HepG2 (cell line): ENCODE data around the gene GLIPR1L2. TPM values are rescaled to one million over a fixed set of nuclear protein-coding genes. Genes with fewer than 3 reads are reported as not detected.

Experiments used
- ATAC-seq: fragments of 200-7000 bp; cut with Tn5 transposase; 3 replicates; pipeline ENCODE4 v1.9.1; 2020; ENCODE audit warnings: mild to moderate bottlenecking, moderate library complexity
- BruUV-seq: library from RNA; stranded (reverse); fragments of 400-500 nt; replicated peaks from 2 replicates; lab custom pipeline; 2021; lab: Mats Ljungman, UMichigan
- CTCF ChIA-PET: fragments of 300-600 bp; formaldehyde crosslinking; extraction: SDS; loops from one replicate; lab custom pipeline; 2021; ENCODE audit warnings: low total read pairs, inconsistent platforms, low intra/inter-chr PET ratio; lab: Yijun Ruan, JAX
- POLR2A ChIA-PET: fragments of 350-600 bp; sonication (Branson Sonifier 250); formaldehyde crosslinking; loops from one replicate; lab custom pipeline; 2020; ENCODE audit warnings: antibody characterized with exemption, inconsistent platforms; lab: Yijun Ruan, JAX
- DNase-seq: peaks from one replicate; pipeline ENCODE4 v3.0.0-alpha.2; 2015; ENCODE audit warnings: low spot score
- FAIRE-seq: peaks from 3 replicates; lab custom pipeline; 2011; peaks lifted over from hg19 to GRCh38; lab: Jason Lieb, UNC
- H2AFZ ChIP-seq: one replicate; pipeline ENCODE4 v1.6.1; 2011; ENCODE audit warnings: low read length, inconsistent platforms
- H3K27ac ChIP-seq: fragments of 300-600 bp; 3 replicates; pipeline ENCODE4 v1.8.0; 2011; ENCODE audit warnings: mixed run types, mild to moderate bottlenecking, mixed read lengths, low read length, inconsistent platforms; ENCODE audit not compliant: insufficient read depth; ENCODE audit errors: extremely low read length
- H3K27me3 ChIP-seq, 2 experiments: fragments of 200-600 bp in 1 of 2; 2 replicates in 1 of 2; 3 replicates in 1 of 2; pipeline versions ENCODE4 v1.6.0 to v1.8.0; 2011; ENCODE audit warnings: low read length in 2 of 2, mild to moderate bottlenecking in 2 of 2, moderate library complexity in 2 of 2, inconsistent platforms in 1 of 2; ENCODE audit not compliant: insufficient read depth in 2 of 2, control insufficient read depth in 1 of 2
- H3K36me3 ChIP-seq, 2 experiments: fragments of 200-600 bp in 1 of 2; replicated peaks in 1 of 2; 2 replicates in 1 of 2; 3 replicates in 1 of 2; pipeline versions ENCODE4 v1.5.1 to v1.8.0; 2011; ENCODE audit warnings: low read length in 2 of 2, inconsistent platforms in 1 of 2; ENCODE audit not compliant: insufficient read depth in 2 of 2, control insufficient read depth in 1 of 2
- H3K4me1 ChIP-seq: 2 replicates; pipeline ENCODE4 v1.5.1; 2012; ENCODE audit warnings: low read length, inconsistent platforms; ENCODE audit not compliant: insufficient read depth
- H3K4me2 ChIP-seq: 2 replicates; pipeline ENCODE4 v1.6.0; 2011; ENCODE audit warnings: low read depth, low read length, inconsistent platforms
- H3K4me3 ChIP-seq, 3 experiments: fragments of 200-600 bp in 1 of 3; sonication (generic), shearing (Covaris generic) in 1 of 3; replicated peaks in 1 of 3; 2 replicates each; pipeline ENCODE4 v1.5.1; 2011 to 2016; ENCODE audit warnings: low read length in 3 of 3, inconsistent platforms in 2 of 3, low read depth in 2 of 3, mild to moderate bottlenecking in 2 of 3, control low read depth in 1 of 3, mixed read lengths in 1 of 3; ENCODE audit not compliant: insufficient read depth in 1 of 3
- H3K79me2 ChIP-seq: one replicate; pipeline ENCODE4 v1.6.1; 2011; ENCODE audit warnings: low read length, inconsistent platforms; ENCODE audit not compliant: insufficient read depth
- H3K9ac ChIP-seq: 2 replicates; pipeline ENCODE4 v1.6.0; 2011; ENCODE audit warnings: mild to moderate bottlenecking, low read depth, low read length, inconsistent platforms; ENCODE audit not compliant: insufficient read depth
- H3K9me3 ChIP-seq: 2 replicates; pipeline ENCODE4 v1.5.1; 2012; ENCODE audit warnings: mild to moderate bottlenecking, low read length
- H4K20me1 ChIP-seq: 2 replicates; pipeline ENCODE4 v1.6.0; 2011; ENCODE audit warnings: inconsistent platforms, mild to moderate bottlenecking, low read length, moderate library complexity; ENCODE audit not compliant: insufficient read depth
- BCL6 ChIP-seq: IDR thresholded peaks from 2 replicates; pipeline ENCODE4 v1.6.1; 2016; ENCODE audit warnings: missing genetic modification reagents, missing compliant biosample characterization
- BORCS8-MEF2B ChIP-seq: sonication (generic); formaldehyde crosslinking; IDR thresholded peaks from 2 replicates; pipeline ENCODE4 v1.8.0; 2022; ENCODE audit warnings: mild to moderate bottlenecking, missing genetic modification reagents
- IRX3 ChIP-seq: sonication (generic); formaldehyde crosslinking; IDR thresholded peaks from 2 replicates; pipeline ENCODE4 v1.8.1; 2023; ENCODE audit warnings: mild to moderate bottlenecking, low read depth, missing genetic modification reagents, borderline replicate concordance
- NCOA5 ChIP-seq: sonication (generic); formaldehyde crosslinking; IDR thresholded peaks from 2 replicates; pipeline ENCODE4 v1.4.0; 2020; ENCODE audit warnings: missing genetic modification reagents
- NFYC ChIP-seq: IDR thresholded peaks from 2 replicates; pipeline ENCODE4 v1.6.1; 2016; ENCODE audit warnings: missing genetic modification reagents, missing compliant biosample characterization
- RARA ChIP-seq: IDR thresholded peaks from 2 replicates; pipeline ENCODE4 v1.6.1; 2016; ENCODE audit warnings: missing genetic modification reagents, missing compliant biosample characterization
- ZNF24 ChIP-seq: fragments of 450-650 bp; IDR thresholded peaks from 2 replicates; pipeline ENCODE4 v1.6.1; 2017; ENCODE audit warnings: antibody characterized with exemption, mild to moderate bottlenecking
- ZNF550 ChIP-seq: sonication (generic); formaldehyde crosslinking; IDR thresholded peaks from 2 replicates; pipeline ENCODE4 v1.4.0; 2020; ENCODE audit warnings: mild to moderate bottlenecking, missing genetic modification reagents, borderline replicate concordance
- ZNF557 ChIP-seq: sonication (generic); formaldehyde crosslinking; IDR thresholded peaks from 2 replicates; pipeline ENCODE4 v1.4.0; 2020; ENCODE audit warnings: missing genetic modification reagents
- in situ Hi-C: cut with HindIII; loops from 2 replicates; pipeline ENCODE4 v1.10.0; 2017; ENCODE audit warnings: low pct_unique_long_range_greater_than_20kb; ENCODE audit not compliant: extremely low pct_ligation_motif_present
- intact Hi-C: fragments of 100-400 bp; cut with micrococcal nuclease; formaldehyde crosslinking; loops from one replicate; pipeline ENCODE4 v1.10.0; 2022; ENCODE audit not compliant: unreplicated experiment
- polyA plus RNA-seq, 8 experiments: library from polyadenylated mRNA; depleted of rRNA in 3 of 8; stranded (reverse) in 7 of 8; unstranded in 1 of 8; fragments of >200 nt; fragmentation: Illumina TruSeq in 4 of 8; extraction: Trizol in 4 of 8; gene quantifications; 2 replicates each; pipeline versions ENCODE4 v1.2.1 to v1.2.3, GENCODE V29; 2011 to 2016; ENCODE audit warnings: low read depth in 4 of 8, missing spikeins in 1 of 8, mixed read lengths in 1 of 8; ENCODE audit not compliant: insufficient read depth in 1 of 8
- total RNA-seq, 5 experiments: library from RNA; depleted of rRNA; stranded (reverse); fragments of >200 nt; fragmentation: Illumina TruSeq; extraction: Trizol; gene quantifications; 2 replicates each; pipeline ENCODE4 v1.2.3, GENCODE V29; 2016; ENCODE audit warnings: low read depth in 1 of 5
- TF ChIP-seq, protein P1 (sequence below): sonication (generic); formaldehyde crosslinking; IDR thresholded peaks from 2 replicates; pipeline ENCODE4 v1.4.0; 2020; ENCODE audit warnings: missing genetic modification reagents, borderline replicate concordance
- TF ChIP-seq, protein P2 (sequence below): sonication (generic); formaldehyde crosslinking; IDR thresholded peaks from 2 replicates; pipeline ENCODE4 v1.8.1; 2023; ENCODE audit warnings: mild to moderate bottlenecking, inconsistent platforms, moderate library complexity, missing genetic modification reagents, borderline replicate concordance
- TF ChIP-seq, protein P3 (sequence below): sonication (generic); formaldehyde crosslinking; IDR thresholded peaks from 2 replicates; pipeline ENCODE4 v1.8.0; 2022; ENCODE audit warnings: mild to moderate bottlenecking, missing genetic modification reagents; ENCODE audit not compliant: insufficient replicate concordance
- TF ChIP-seq, protein P4 (sequence below): sonication (generic); formaldehyde crosslinking; IDR thresholded peaks from 2 replicates; pipeline ENCODE4 v1.4.0; 2020; ENCODE audit warnings: mild to moderate bottlenecking, missing genetic modification reagents
- TF ChIP-seq, protein P5 (sequence below): sonication (generic); formaldehyde crosslinking; IDR thresholded peaks from 2 replicates; pipeline ENCODE4 v1.4.0; 2020; ENCODE audit warnings: missing genetic modification reagents
- TF ChIP-seq, protein P6 (sequence below): sonication (generic); formaldehyde crosslinking; IDR thresholded peaks from 2 replicates; pipeline ENCODE4 v1.8.0; 2022; ENCODE audit warnings: missing genetic modification reagents, mild to moderate bottlenecking, moderate library complexity, borderline replicate concordance

Gene GLIPR1L2
- total and polyA plus RNA-seq, 2 of the 13 experiments (the other 11 are each of a cell fraction or from before 2014, with no cell fraction given), result not detected

DNA sequence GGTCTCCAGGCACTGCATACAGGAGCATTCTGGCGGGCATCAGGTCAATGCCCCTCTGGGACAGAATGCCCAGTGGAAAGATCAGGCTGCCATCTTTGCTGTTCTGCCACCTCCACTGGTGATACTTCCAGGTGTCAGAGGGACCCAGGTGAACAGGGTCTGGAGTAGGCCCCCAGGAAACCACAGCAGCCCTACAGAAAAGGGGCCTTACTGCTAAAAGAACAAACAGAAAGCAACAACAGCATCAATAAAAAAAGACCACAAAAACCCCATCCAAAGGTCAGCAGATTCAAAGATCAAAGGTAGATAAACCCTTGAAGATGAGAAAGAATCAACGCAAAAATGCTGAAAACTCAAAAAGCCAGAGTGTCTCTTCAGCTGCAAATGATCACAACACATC, 40.5 kb upstream of the GLIPR1L2 start (continued):
- TF ChIP-seq, protein P1, sequence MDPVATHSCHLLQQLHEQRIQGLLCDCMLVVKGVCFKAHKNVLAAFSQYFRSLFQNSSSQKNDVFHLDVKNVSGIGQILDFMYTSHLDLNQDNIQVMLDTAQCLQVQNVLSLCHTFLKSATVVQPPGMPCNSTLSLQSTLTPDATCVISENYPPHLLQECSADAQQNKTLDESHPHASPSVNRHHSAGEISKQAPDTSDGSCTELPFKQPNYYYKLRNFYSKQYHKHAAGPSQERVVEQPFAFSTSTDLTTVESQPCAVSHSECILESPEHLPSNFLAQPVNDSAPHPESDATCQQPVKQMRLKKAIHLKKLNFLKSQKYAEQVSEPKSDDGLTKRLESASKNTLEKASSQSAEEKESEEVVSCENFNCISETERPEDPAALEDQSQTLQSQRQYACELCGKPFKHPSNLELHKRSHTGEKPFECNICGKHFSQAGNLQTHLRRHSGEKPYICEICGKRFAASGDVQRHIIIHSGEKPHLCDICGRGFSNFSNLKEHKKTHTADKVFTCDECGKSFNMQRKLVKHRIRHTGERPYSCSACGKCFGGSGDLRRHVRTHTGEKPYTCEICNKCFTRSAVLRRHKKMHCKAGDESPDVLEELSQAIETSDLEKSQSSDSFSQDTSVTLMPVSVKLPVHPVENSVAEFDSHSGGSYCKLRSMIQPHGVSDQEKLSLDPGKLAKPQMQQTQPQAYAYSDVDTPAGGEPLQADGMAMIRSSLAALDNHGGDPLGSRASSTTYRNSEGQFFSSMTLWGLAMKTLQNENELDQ, result no peak

DNA sequence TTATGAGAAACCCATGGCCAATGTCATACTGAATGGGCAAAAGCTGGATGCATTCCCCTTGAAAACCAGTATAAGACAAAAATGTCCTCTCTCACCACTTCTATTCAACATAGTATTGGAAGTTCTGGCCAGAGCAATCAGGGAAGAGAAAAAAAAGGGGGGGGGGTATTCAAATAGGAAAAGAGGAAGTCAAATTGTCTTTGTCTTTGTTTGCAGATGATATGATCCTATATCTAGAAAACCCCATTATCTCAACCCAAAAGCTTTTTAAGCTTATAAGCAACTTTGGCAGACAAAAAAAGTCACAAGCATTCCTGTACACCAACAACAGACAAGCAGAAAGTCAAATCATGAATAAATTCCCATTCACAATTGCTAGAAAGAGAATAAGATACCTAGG, 36.9 kb upstream of the GLIPR1L2 start:
- no peaks in the 10 kb centered on the region for H3K4me1 ChIP-seq
- H3K79me2 ChIP-seq, result no peaks in the 10 kb centered on the region
- no peak overlapping the region for H3K4me2 ChIP-seq
- no peak overlapping the region for H3K27ac ChIP-seq
- no peaks in the 10 kb centered on the region for H3K9me3 ChIP-seq
- POLR2A ChIA-PET, result no interaction called here
- H3K36me3 ChIP-seq, result no peaks in the 10 kb centered on the region
- in situ Hi-C loops (no loop called here), intact Hi-C loops (no loop called here)
- no peak overlapping the region for H3K9ac ChIP-seq
- no TSS peak for BruUV-seq
- no peaks in the 10 kb centered on the region for H3K27me3 ChIP-seq
- FAIRE-seq (no peak), DNase-seq (no peak), ATAC-seq (no peak)
- no peak overlapping the region for H2AFZ ChIP-seq
- no peak overlapping the region for H3K4me3 ChIP-seq
- CTCF ChIA-PET, result no interaction called here
- no peaks in the 10 kb centered on the region for H4K20me1 ChIP-seq
- TF ChIP-seq, protein P2, sequence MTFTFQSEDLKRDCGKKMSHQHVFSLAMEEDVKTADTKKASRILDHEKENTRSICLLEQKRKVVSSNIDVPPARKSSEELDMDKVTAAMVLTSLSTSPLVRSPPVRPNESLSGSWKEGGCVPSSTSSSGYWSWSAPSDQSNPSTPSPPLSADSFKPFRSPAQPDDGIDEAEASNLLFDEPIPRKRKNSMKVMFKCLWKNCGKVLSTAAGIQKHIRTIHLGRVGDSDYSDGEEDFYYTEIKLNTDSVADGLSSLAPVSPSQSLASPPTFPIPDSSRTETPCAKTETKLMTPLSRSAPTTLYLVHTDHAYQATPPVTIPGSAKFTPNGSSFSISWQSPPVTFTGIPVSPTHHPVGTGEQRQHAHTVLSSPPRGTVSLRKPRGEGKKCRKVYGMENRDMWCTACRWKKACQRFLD (CRISPR knock-in tag), result no peak
- TF ChIP-seq, protein P3, sequence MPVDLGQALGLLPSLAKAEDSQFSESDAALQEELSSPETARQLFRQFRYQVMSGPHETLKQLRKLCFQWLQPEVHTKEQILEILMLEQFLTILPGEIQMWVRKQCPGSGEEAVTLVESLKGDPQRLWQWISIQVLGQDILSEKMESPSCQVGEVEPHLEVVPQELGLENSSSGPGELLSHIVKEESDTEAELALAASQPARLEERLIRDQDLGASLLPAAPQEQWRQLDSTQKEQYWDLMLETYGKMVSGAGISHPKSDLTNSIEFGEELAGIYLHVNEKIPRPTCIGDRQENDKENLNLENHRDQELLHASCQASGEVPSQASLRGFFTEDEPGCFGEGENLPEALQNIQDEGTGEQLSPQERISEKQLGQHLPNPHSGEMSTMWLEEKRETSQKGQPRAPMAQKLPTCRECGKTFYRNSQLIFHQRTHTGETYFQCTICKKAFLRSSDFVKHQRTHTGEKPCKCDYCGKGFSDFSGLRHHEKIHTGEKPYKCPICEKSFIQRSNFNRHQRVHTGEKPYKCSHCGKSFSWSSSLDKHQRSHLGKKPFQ (CRISPR knock-in tag), result no peak
- TF ChIP-seq, protein P4, sequence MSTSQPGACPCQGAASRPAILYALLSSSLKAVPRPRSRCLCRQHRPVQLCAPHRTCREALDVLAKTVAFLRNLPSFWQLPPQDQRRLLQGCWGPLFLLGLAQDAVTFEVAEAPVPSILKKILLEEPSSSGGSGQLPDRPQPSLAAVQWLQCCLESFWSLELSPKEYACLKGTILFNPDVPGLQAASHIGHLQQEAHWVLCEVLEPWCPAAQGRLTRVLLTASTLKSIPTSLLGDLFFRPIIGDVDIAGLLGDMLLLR (CRISPR knock-in tag), result no peak
- TF ChIP-seq ZNF550 (CRISPR knock-in tag) (no peak), ZNF24 (no peak), IRX3 (no peak), RARA (CRISPR knock-in tag) (no peak), BORCS8-MEF2B (no peak), BCL6 (CRISPR knock-in tag) (no peak), NCOA5 (CRISPR knock-in tag) (no peak), NFYC (CRISPR knock-in tag) (no peak), ZNF557 (no peak)
- TF ChIP-seq, protein P5, sequence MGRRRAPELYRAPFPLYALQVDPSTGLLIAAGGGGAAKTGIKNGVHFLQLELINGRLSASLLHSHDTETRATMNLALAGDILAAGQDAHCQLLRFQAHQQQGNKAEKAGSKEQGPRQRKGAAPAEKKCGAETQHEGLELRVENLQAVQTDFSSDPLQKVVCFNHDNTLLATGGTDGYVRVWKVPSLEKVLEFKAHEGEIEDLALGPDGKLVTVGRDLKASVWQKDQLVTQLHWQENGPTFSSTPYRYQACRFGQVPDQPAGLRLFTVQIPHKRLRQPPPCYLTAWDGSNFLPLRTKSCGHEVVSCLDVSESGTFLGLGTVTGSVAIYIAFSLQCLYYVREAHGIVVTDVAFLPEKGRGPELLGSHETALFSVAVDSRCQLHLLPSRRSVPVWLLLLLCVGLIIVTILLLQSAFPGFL, result no peak
- TF ChIP-seq, protein P6, sequence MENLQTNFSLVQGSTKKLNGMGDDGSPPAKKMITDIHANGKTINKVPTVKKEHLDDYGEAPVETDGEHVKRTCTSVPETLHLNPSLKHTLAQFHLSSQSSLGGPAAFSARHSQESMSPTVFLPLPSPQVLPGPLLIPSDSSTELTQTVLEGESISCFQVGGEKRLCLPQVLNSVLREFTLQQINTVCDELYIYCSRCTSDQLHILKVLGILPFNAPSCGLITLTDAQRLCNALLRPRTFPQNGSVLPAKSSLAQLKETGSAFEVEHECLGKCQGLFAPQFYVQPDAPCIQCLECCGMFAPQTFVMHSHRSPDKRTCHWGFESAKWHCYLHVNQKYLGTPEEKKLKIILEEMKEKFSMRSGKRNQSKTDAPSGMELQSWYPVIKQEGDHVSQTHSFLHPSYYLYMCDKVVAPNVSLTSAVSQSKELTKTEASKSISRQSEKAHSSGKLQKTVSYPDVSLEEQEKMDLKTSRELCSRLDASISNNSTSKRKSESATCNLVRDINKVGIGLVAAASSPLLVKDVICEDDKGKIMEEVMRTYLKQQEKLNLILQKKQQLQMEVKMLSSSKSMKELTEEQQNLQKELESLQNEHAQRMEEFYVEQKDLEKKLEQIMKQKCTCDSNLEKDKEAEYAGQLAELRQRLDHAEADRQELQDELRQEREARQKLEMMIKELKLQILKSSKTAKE (CRISPR knock-in tag), result no peak
